ENCODE measurements around the gene COG5. TPM values are rescaled to one million over a fixed set of nuclear protein-coding genes. Genes with fewer than 3 reads are reported as not detected.

COG5 gene
- total RNA-seq, 3 donors from 2014 or later, result 35.2 to 61.2 (median 38.0) TPM

DNA sequence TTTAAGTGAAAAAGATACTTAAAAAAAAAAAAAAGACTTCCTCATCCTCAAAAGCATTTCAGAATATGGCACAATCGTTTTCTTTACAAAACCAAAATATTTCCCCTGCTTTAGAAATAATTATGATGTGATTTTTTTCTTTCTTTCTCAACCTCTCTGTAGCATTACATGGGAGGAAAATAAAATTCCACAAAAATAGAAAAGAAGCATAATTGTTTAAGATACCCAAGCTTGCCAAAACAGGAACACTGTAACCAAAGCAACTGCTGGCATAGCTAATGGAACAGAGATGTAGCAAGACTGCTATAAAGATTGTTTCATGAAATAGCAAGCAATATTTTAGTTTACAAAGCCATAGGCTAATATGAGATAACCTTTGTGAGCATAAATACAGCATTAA lies 169.4 kb downstream of the COG5 start:
- Histone ChIP-seq H3K27me3 (no peaks in the 10 kb centered on the region), H3K4me1 (no peaks in the 10 kb centered on the region), H3K4me3 (no peak overlapping the region), H3K9me3 (no peaks in the 10 kb centered on the region), H3K36me3 (no peaks in the 10 kb centered on the region), H3K27ac (no peak overlapping the region)
- TF ChIP-seq POLR2AphosphoS5 (IDR thresholded peaks at IDR 0.05), result no peak
- TF ChIP-seq, protein P1, sequence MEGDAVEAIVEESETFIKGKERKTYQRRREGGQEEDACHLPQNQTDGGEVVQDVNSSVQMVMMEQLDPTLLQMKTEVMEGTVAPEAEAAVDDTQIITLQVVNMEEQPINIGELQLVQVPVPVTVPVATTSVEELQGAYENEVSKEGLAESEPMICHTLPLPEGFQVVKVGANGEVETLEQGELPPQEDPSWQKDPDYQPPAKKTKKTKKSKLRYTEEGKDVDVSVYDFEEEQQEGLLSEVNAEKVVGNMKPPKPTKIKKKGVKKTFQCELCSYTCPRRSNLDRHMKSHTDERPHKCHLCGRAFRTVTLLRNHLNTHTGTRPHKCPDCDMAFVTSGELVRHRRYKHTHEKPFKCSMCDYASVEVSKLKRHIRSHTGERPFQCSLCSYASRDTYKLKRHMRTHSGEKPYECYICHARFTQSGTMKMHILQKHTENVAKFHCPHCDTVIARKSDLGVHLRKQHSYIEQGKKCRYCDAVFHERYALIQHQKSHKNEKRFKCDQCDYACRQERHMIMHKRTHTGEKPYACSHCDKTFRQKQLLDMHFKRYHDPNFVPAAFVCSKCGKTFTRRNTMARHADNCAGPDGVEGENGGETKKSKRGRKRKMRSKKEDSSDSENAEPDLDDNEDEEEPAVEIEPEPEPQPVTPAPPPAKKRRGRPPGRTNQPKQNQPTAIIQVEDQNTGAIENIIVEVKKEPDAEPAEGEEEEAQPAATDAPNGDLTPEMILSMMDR (IDR thresholded peaks at IDR 0.05), result no peak
- no peak for TF ChIP-seq POLR2A (IDR thresholded peaks at IDR 0.05)
- no peak for DNase-seq (ENCODE audit: low spot score in 2 of 2)
- intact Hi-C loops (cut with DNase I; ENCODE audit: low total_unique reads), result no loop called here

- no peaks in the 10 kb centered on the region for H3K9me3 ChIP-seq
- intact Hi-C loops (cut with DNase I; ENCODE audit: low total_unique reads), result no loop called here
- H3K4me3 ChIP-seq, result no peak overlapping the region
- DNase-seq (ENCODE audit: low spot score in 2 of 2), result no peak
- TF ChIP-seq, protein P1 (IDR thresholded peaks at IDR 0.05), result no peak
- TF ChIP-seq POLR2A (IDR thresholded peaks at IDR 0.05) (no peak), POLR2AphosphoS5 (IDR thresholded peaks at IDR 0.05) (no peak)
- no peaks in the 10 kb centered on the region for H3K27me3 ChIP-seq
- no peak overlapping the region for H3K27ac ChIP-seq
- H3K36me3 ChIP-seq, result no peaks in the 10 kb centered on the region
- H3K4me1 ChIP-seq, result no peaks in the 10 kb centered on the region
Measured at GRCh38 chr7:107392830-107393229, 170.9 kb downstream of the COG5 start.

- DNase-seq (ENCODE audit: low spot score in 2 of 2), result no peak
- Histone ChIP-seq H3K36me3 (no peaks in the 10 kb centered on the region), H3K27ac (no peak overlapping the region), H3K4me1 (no peaks in the 10 kb centered on the region), H3K9me3 (no peaks in the 10 kb centered on the region), H3K27me3 (no peaks in the 10 kb centered on the region), H3K4me3 (no peak overlapping the region)
- intact Hi-C loops (cut with DNase I; ENCODE audit: low total_unique reads), result no loop called here
- TF ChIP-seq POLR2A (IDR thresholded peaks at IDR 0.05) (no peak), POLR2AphosphoS5 (IDR thresholded peaks at IDR 0.05) (no peak)
- TF ChIP-seq, protein P1 (IDR thresholded peaks at IDR 0.05), result no peak
Measured at GRCh38 chr7:107390916-107391315, 172.8 kb downstream of the COG5 start.

GRCh38 chr7:107388604-107389003 lies 175.1 kb downstream of the COG5 start:
- no peak overlapping the region for H3K27ac ChIP-seq
- TF ChIP-seq POLR2AphosphoS5 (IDR thresholded peaks at IDR 0.05) (no peak), POLR2A (IDR thresholded peaks at IDR 0.05) (no peak)
- TF ChIP-seq, protein P1 (IDR thresholded peaks at IDR 0.05), result no peak
- no peaks in the 10 kb centered on the region for H3K4me1 ChIP-seq
- no peak overlapping the region for H3K4me3 ChIP-seq
- no peaks in the 10 kb centered on the region for H3K27me3 ChIP-seq
- no peak for DNase-seq (ENCODE audit: low spot score in 2 of 2)
- intact Hi-C loops (cut with DNase I; ENCODE audit: low total_unique reads), result no loop called here
- no peaks in the 10 kb centered on the region for H3K9me3 ChIP-seq
- no peaks in the 10 kb centered on the region for H3K36me3 ChIP-seq

DNA sequence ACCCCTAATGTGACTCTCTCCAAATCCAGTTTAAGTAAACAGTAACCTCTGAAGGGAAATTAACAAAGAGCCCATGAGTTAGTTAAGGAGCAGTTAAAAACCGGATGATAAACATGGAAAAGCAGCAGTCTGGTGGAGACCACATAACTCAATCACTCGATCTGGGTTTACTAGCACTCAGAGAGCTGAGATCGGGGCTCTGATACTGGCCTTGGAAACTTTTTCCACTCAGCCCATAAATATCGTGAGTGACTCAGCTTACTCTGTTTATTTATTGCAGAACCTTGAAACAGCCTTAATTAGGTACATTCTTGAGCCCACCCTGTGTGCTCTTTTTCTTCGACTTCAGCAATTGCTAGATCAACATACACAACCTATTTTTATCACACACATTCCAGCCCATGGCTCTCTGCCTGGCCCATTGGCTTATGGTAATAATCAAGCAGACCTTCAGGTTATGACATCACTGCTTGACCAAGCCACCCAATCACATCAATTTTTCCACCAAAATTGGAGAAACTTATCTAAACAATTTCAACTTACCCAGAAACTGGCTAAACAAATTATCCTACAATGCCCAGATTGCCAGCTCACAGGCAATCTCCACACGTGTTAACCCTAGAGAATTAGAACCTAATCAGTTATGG lies 176.0 kb downstream of the COG5 start:
- H3K27ac ChIP-seq, result no peak overlapping the region

More for the DNA sequence above, 176.0 kb downstream of the COG5 start:
- Histone ChIP-seq H3K36me3 (no peaks in the 10 kb centered on the region), H3K4me1 (no peaks in the 10 kb centered on the region), H3K9me3 (no peaks in the 10 kb centered on the region), H3K4me3 (no peak overlapping the region), H3K27me3 (no peaks in the 10 kb centered on the region)
- TF ChIP-seq POLR2A (IDR thresholded peaks at IDR 0.05), result no peak
- TF ChIP-seq, protein P1 (IDR thresholded peaks at IDR 0.05), result no peak
- intact Hi-C loops (cut with DNase I; ENCODE audit: low total_unique reads), result no loop called here
- no peak for DNase-seq (ENCODE audit: low spot score in 2 of 2)

Data from breast epithelium (tissue), 4 donors.